Vagina (tissue), 2 donors: ENCODE data around the gene MEF2A.

Experiments
- CTCF ChIP-seq, 3 experiments: fragments of 450-650 bp in 2 of 3; fragments of 200-600 bp in 1 of 3; sonication (generic) in 1 of 3; IDR thresholded peaks; one replicate each; pipeline ENCODE4 v1.5.1; 2017 to 2019; ENCODE audit warnings: antibody characterized with exemption in 3 of 3, mild to moderate bottlenecking in 2 of 3, moderate library complexity in 2 of 3
- POLR2A ChIP-seq, 2 donors: fragments of 450-650 bp; IDR thresholded peaks; one replicate each; pipeline ENCODE4 v1.6.1; 2017; ENCODE audit warnings: antibody characterized with exemption in 2 of 2, mild to moderate bottlenecking in 2 of 2, moderate library complexity in 2 of 2
- POLR2AphosphoS5 ChIP-seq, 2 donors: sonication (generic); formaldehyde crosslinking; IDR thresholded peaks; one replicate each; pipeline ENCODE4 v1.9.0; 2017; ENCODE audit warnings: antibody characterized with exemption in 2 of 2, mild to moderate bottlenecking in 2 of 2, low read depth in 1 of 2; ENCODE audit not compliant: insufficient read depth in 1 of 2

DNA sequence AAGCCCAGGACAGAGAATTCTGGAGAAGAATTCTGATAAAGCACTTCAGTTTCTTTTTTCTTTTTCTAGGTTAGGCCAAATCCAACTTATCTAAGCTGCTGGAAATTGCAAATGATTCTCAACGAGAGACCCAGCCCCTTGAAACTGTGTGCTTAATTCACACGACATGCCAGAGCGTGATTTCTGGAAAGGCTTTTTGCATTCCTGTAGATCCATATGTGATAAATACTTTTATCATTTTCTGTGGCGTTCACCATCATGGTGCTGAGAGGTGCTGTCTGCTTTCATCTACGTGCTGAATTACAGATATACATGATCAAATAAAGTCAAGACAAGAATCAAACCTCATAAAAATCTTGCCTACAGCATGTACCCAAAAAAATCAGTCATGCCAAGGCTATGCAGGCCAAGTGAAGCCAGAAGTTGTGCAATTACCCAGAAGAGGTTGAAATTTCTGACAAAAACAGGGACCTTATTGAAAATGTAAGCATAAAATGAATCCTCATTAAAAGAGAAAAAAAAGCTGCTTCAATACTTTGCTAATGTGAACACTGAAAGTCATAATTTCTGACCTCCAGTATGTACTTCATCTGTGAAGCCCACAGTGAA, 10.8 kb upstream of the MEF2A start:
- no peak for TF ChIP-seq CTCF (IDR thresholded peaks at IDR 0.05)
- TF ChIP-seq POLR2AphosphoS5 (IDR thresholded peaks at IDR 0.05; ENCODE audit: insufficient read depth in 1 of 2, low read depth in 1 of 2): no peak
- no peak for TF ChIP-seq POLR2A (IDR thresholded peaks at IDR 0.05)
